SK-N-SH treated with all-trans-retinoic acid at 6 μM for 48 hours (cell line): ENCODE measurements around the gene ERRFI1.

Experiments
- ATAC-seq: fragments of 200-7000 bp; cut with Tn5 transposase; 3 replicates; pipeline ENCODE4 v1.9.1; 2020; ENCODE audit warnings: mild to moderate bottlenecking, moderate library complexity
- ARNTL ChIP-seq: fragments of 450-650 bp; formaldehyde crosslinking; IDR thresholded peaks from 2 replicates; pipeline ENCODE4 v1.5.0; 2020; ENCODE audit warnings: low read depth, mild to moderate bottlenecking, moderate library complexity, borderline replicate concordance
- BACH2 ChIP-seq: fragments of 250-450 bp; sonication (Bioruptor Pico); IDR thresholded peaks from 2 replicates; pipeline ENCODE4 v1.9.0; 2021; ENCODE audit warnings: mild to moderate bottlenecking, borderline replicate concordance
- CREB5 ChIP-seq: fragments of 250-450 bp; sonication (Bioruptor Pico); IDR thresholded peaks from 2 replicates; pipeline ENCODE4 v1.5.1; 2020; ENCODE audit warnings: low read depth, mild to moderate bottlenecking, moderate library complexity
- CSDC2 ChIP-seq: fragments of 250-450 bp; sonication (Bioruptor Pico); IDR thresholded peaks from 2 replicates; pipeline ENCODE4 v1.5.0; 2020; ENCODE audit warnings: mild to moderate bottlenecking, moderate library complexity
- CSRNP3 ChIP-seq: fragments of 250-450 bp; sonication (Bioruptor Pico); IDR thresholded peaks from 2 replicates; pipeline ENCODE4 v1.5.1; 2021; ENCODE audit warnings: mild to moderate bottlenecking, moderate library complexity
- ESRRG ChIP-seq: fragments of 250-450 bp; sonication (Bioruptor Pico); IDR thresholded peaks from 2 replicates; pipeline ENCODE4 v1.6.1; 2021; ENCODE audit warnings: mild to moderate bottlenecking
- GLIS3 ChIP-seq: fragments of 250-450 bp; sonication (Bioruptor Pico); IDR thresholded peaks from 2 replicates; pipeline ENCODE4 v1.5.0; 2020; ENCODE audit warnings: mild to moderate bottlenecking, moderate library complexity
- ISL1 ChIP-seq: fragments of 250-450 bp; sonication (Bioruptor Pico); IDR thresholded peaks from 2 replicates; pipeline ENCODE4 v2.1.2; 2022; ENCODE audit warnings: mild to moderate bottlenecking, moderate library complexity
- OSR1 ChIP-seq: fragments of 250-450 bp; sonication (Bioruptor Pico); IDR thresholded peaks from 2 replicates; pipeline ENCODE4 v1.8.0; 2022; ENCODE audit warnings: moderate library complexity, mild to moderate bottlenecking, inconsistent platforms
- PATZ1 ChIP-seq: fragments of 250-450 bp; sonication (Bioruptor Pico); IDR thresholded peaks from 2 replicates; pipeline ENCODE4 v1.8.0; 2020; ENCODE audit warnings: mild to moderate bottlenecking, moderate library complexity, borderline replicate concordance
- POU6F1 ChIP-seq: fragments of 250-450 bp; sonication (Bioruptor Pico); IDR thresholded peaks from 2 replicates; pipeline ENCODE4 v1.8.0; 2021; ENCODE audit warnings: low read depth, mild to moderate bottlenecking, moderate library complexity, borderline replicate concordance
- PPARA ChIP-seq: fragments of 250-450 bp; sonication (Bioruptor Pico); IDR thresholded peaks from 2 replicates; pipeline ENCODE4 v1.5.0; 2020; ENCODE audit warnings: mild to moderate bottlenecking, borderline replicate concordance
- RARB ChIP-seq: fragments of 250-450 bp; sonication (Bioruptor Pico); IDR thresholded peaks from 2 replicates; pipeline ENCODE4 v1.8.0; 2021; ENCODE audit warnings: mild to moderate bottlenecking, moderate library complexity
- SNAI2 ChIP-seq: fragments of 250-450 bp; sonication (Bioruptor Pico); IDR thresholded peaks from 2 replicates; pipeline ENCODE4 v1.5.0; 2020; ENCODE audit warnings: mild to moderate bottlenecking, moderate library complexity
- TCF4 ChIP-seq: fragments of 250-450 bp; sonication (Bioruptor Pico); IDR thresholded peaks from 2 replicates; pipeline ENCODE4 v1.8.0; 2021; ENCODE audit warnings: mild to moderate bottlenecking, moderate library complexity, borderline replicate concordance
- TOX ChIP-seq: fragments of 250-450 bp; sonication (Bioruptor Pico); IDR thresholded peaks from 2 replicates; pipeline ENCODE4 v1.8.0; 2021; ENCODE audit warnings: mild to moderate bottlenecking, moderate library complexity, borderline replicate concordance
- TSHZ2 ChIP-seq: fragments of 250-450 bp; sonication (Bioruptor Pico); IDR thresholded peaks from 2 replicates; pipeline ENCODE4 v1.5.0; 2020; ENCODE audit warnings: mild to moderate bottlenecking, moderate library complexity
- ZC3H10 ChIP-seq: fragments of 250-450 bp; sonication (Bioruptor Pico); IDR thresholded peaks from 2 replicates; pipeline ENCODE4 v1.5.1; 2021; ENCODE audit warnings: mild to moderate bottlenecking, moderate library complexity
- ZFP3 ChIP-seq: fragments of 250-450 bp; sonication (Bioruptor Pico); IDR thresholded peaks from 2 replicates; pipeline ENCODE4 v1.5.0; 2020; ENCODE audit warnings: mild to moderate bottlenecking, moderate library complexity
- ZFP30 ChIP-seq: fragments of 450-650 bp; formaldehyde crosslinking; IDR thresholded peaks from 2 replicates; pipeline ENCODE4 v1.5.0; 2022; ENCODE audit warnings: mild to moderate bottlenecking, moderate library complexity
- ZNF565 ChIP-seq: fragments of 450-650 bp; formaldehyde crosslinking; conservative IDR thresholded peaks from 2 replicates; pipeline ENCODE4 v1.5.0; 2020; ENCODE audit warnings: low read depth, mild to moderate bottlenecking, moderate library complexity
- ZNF70 ChIP-seq: fragments of 450-650 bp; formaldehyde crosslinking; IDR thresholded peaks from 2 replicates; pipeline ENCODE4 v1.5.0; 2020; ENCODE audit warnings: mild to moderate bottlenecking, moderate library complexity
- ZNF8 ChIP-seq: fragments of 450-650 bp; formaldehyde crosslinking; IDR thresholded peaks from 2 replicates; pipeline ENCODE4 v1.5.0; 2020; ENCODE audit warnings: mild to moderate bottlenecking, moderate library complexity

The ERRFI1 gene

GRCh38 chr1:8047686-8048445 is 21.8 kb upstream of the ERRFI1 start:
- peak; percentile 94 for ATAC-seq
- TF ChIP-seq PATZ1 (CRISPR knock-in tag), result peak; percentile 93
- peak; percentile 56; the same call in 1 of the 2 replicates for TF ChIP-seq RARB
- no peak for TF ChIP-seq TCF4 (CRISPR knock-in tag)
- TF ChIP-seq CSDC2 (CRISPR knock-in tag), result no peak
- TF ChIP-seq TSHZ2, result peak; percentile 39; the same call in 1 of the 2 replicates
- no peak for TF ChIP-seq CSRNP3 (CRISPR knock-in tag)
- no peak for TF ChIP-seq BACH2 (CRISPR knock-in tag)
- TF ChIP-seq GLIS3 (CRISPR knock-in tag), result no peak
- no peak for TF ChIP-seq ZNF70 (CRISPR knock-in tag)
- peak; percentile 91 for TF ChIP-seq ZC3H10 (CRISPR knock-in tag)
- no peak for TF ChIP-seq ARNTL (CRISPR knock-in tag)
- no peak for TF ChIP-seq ZNF8 (CRISPR knock-in tag)
- peak; percentile 98 for TF ChIP-seq ISL1 (CRISPR knock-in tag)
- no peak for TF ChIP-seq ESRRG (CRISPR knock-in tag)
- TF ChIP-seq CREB5, result peak; percentile 69; the same call in 1 of the 2 replicates
- TF ChIP-seq PPARA (CRISPR knock-in tag), result no peak
- TF ChIP-seq OSR1 (CRISPR knock-in tag), result no peak
- TF ChIP-seq ZFP3 (CRISPR knock-in tag), result peak; percentile 60; the same call in 1 of the 2 replicates
- peak; percentile 63; the same call in 1 of the 2 replicates for TF ChIP-seq TOX
- peak; percentile 74; the same call in 1 of the 2 replicates for TF ChIP-seq POU6F1 (CRISPR knock-in tag)
- TF ChIP-seq ZNF565 (CRISPR knock-in tag), result no peak
- no peak for TF ChIP-seq ZFP30 (CRISPR knock-in tag)
- TF ChIP-seq SNAI2 (CRISPR knock-in tag), result no peak

- ATAC-seq, result peak; percentile 52
- TF ChIP-seq CSDC2 (CRISPR knock-in tag), result no peak
- no peak for TF ChIP-seq GLIS3 (CRISPR knock-in tag)
- no peak for TF ChIP-seq ZNF8 (CRISPR knock-in tag)
- no peak for TF ChIP-seq SNAI2 (CRISPR knock-in tag)
- TF ChIP-seq ZFP3 (CRISPR knock-in tag), result no peak
- TF ChIP-seq PPARA (CRISPR knock-in tag), result no peak
- no peak for TF ChIP-seq TCF4 (CRISPR knock-in tag)
- no peak for TF ChIP-seq ZNF565 (CRISPR knock-in tag)
- TF ChIP-seq ESRRG (CRISPR knock-in tag), result no peak
- no peak for TF ChIP-seq ISL1 (CRISPR knock-in tag)
- TF ChIP-seq CSRNP3 (CRISPR knock-in tag), result no peak
- no peak for TF ChIP-seq ZFP30 (CRISPR knock-in tag)
- no peak for TF ChIP-seq BACH2 (CRISPR knock-in tag)
- TF ChIP-seq ARNTL (CRISPR knock-in tag), result no peak
- no peak for TF ChIP-seq PATZ1 (CRISPR knock-in tag)
- TF ChIP-seq POU6F1 (CRISPR knock-in tag), result no peak
Observed at GRCh38 chr1:8047112-8047511, 21.0 kb upstream of the ERRFI1 start.
